WTC11 (cell line): ENCODE results near the gene PRXL2B. TPM values are rescaled to one million over a fixed set of nuclear protein-coding genes. Genes with fewer than 3 reads are reported as not detected.

ENCODE experiments used
- ATAC-seq: fragments of 200-7000 bp; cut with Tn5 transposase; 2 replicates; pipeline ENCODE4 v1.10.0; 2021; ENCODE audit warnings: mild to moderate bottlenecking, moderate library complexity
- CTCF ChIA-PET: fragments of 300-600 bp; sonication (Branson Sonifier 250); formaldehyde crosslinking; loops from one replicate; lab custom pipeline; 2021; ENCODE audit warnings: antibody characterized with exemption; lab: Charles Lee
- POLR2A ChIA-PET: fragments of 350-600 bp; sonication (Branson Sonifier 250); formaldehyde crosslinking; loops from one replicate; lab custom pipeline; 2021; ENCODE audit warnings: antibody characterized with exemption; lab: Charles Lee
- DNase-seq: peaks from one replicate; pipeline ENCODE4 v3.0.0; 2021; ENCODE audit warnings: low spot score
- H3K27ac Mint-ChIP-seq: 2 replicates; pipeline ENCODE4 v1.8.0; 2021; ENCODE audit warnings: mixed read lengths
- H3K27me3 Mint-ChIP-seq: 2 replicates; pipeline ENCODE4 v1.8.0; 2021; ENCODE audit warnings: low read depth, mild to moderate bottlenecking, moderate library complexity, mixed read lengths
- H3K36me3 Mint-ChIP-seq: 2 replicates; pipeline ENCODE4 v1.8.0; 2021; ENCODE audit warnings: mixed read lengths
- H3K4me1 Mint-ChIP-seq: 2 replicates; pipeline ENCODE4 v1.8.0; 2022; ENCODE audit warnings: mixed read lengths
- H3K4me3 Mint-ChIP-seq: 2 replicates; pipeline ENCODE4 v1.8.0; 2021; ENCODE audit warnings: mild to moderate bottlenecking, moderate library complexity, mixed read lengths
- H3K9me3 Mint-ChIP-seq: 2 replicates; pipeline ENCODE4 v1.8.0; 2021; ENCODE audit warnings: mixed read lengths
- ARID4B ChIP-seq: sonication (generic); formaldehyde crosslinking; IDR thresholded peaks from 2 replicates; pipeline ENCODE4 v1.8.0; 2023; ENCODE audit warnings: missing genetic modification reagents, mild to moderate bottlenecking, borderline replicate concordance
- ATF3 ChIP-seq: sonication (generic); formaldehyde crosslinking; conservative IDR thresholded peaks from 2 replicates; pipeline ENCODE4 v1.8.1; 2022; ENCODE audit warnings: mild to moderate bottlenecking, missing genetic modification reagents
- ATF6 ChIP-seq: sonication (generic); formaldehyde crosslinking; IDR thresholded peaks from 2 replicates; pipeline ENCODE4 v1.8.1; 2023; ENCODE audit warnings: mild to moderate bottlenecking, missing genetic modification reagents
- CREB1 ChIP-seq: sonication (generic); formaldehyde crosslinking; IDR thresholded peaks from 2 replicates; pipeline ENCODE4 v1.8.0; 2023; ENCODE audit warnings: mild to moderate bottlenecking, missing genetic modification reagents
- CTCF ChIP-seq: fragments of 200-600 bp; IDR thresholded peaks from 2 replicates; pipeline ENCODE4 v1.8.0; 2022; ENCODE audit warnings: antibody characterized with exemption
- EMX1 ChIP-seq: fragments of 250-450 bp; sonication (Bioruptor Pico); IDR thresholded peaks from 2 replicates; pipeline ENCODE4 v1.8.0; 2021; ENCODE audit warnings: mild to moderate bottlenecking
- GABPB1 ChIP-seq: sonication (generic); formaldehyde crosslinking; IDR thresholded peaks from 2 replicates; pipeline ENCODE4 v1.8.1; 2023; ENCODE audit warnings: mild to moderate bottlenecking, missing genetic modification reagents
- NR1H2 ChIP-seq: sonication (generic); formaldehyde crosslinking; IDR thresholded peaks from 2 replicates; pipeline ENCODE4 v1.9.0; 2021; ENCODE audit warnings: mild to moderate bottlenecking, moderate library complexity, missing genetic modification reagents
- OVOL2 ChIP-seq: fragments of 250-450 bp; sonication (Bioruptor Pico); IDR thresholded peaks from 2 replicates; pipeline ENCODE4 v1.9.0; 2021; ENCODE audit warnings: mild to moderate bottlenecking, borderline replicate concordance
- SMAD4 ChIP-seq: sonication (generic); formaldehyde crosslinking; IDR thresholded peaks from 2 replicates; pipeline ENCODE4 v1.8.0; 2022; ENCODE audit warnings: mild to moderate bottlenecking, missing genetic modification reagents
- SP1 ChIP-seq: sonication (generic); formaldehyde crosslinking; conservative IDR thresholded peaks from 2 replicates; pipeline ENCODE4 v1.8.1; 2022; ENCODE audit warnings: missing genetic modification reagents
- TCF7 ChIP-seq: sonication (generic); formaldehyde crosslinking; IDR thresholded peaks from 2 replicates; pipeline ENCODE4 v1.8.0; 2022; ENCODE audit warnings: mild to moderate bottlenecking, low read depth, missing genetic modification reagents, moderate library complexity
- USF1 ChIP-seq: sonication (generic); formaldehyde crosslinking; IDR thresholded peaks from 2 replicates; pipeline ENCODE4 v1.8.0; 2022; ENCODE audit warnings: mild to moderate bottlenecking, missing genetic modification reagents
- ZNF263 ChIP-seq: sonication (generic); formaldehyde crosslinking; IDR thresholded peaks from 2 replicates; pipeline ENCODE4 v1.8.1; 2022; ENCODE audit warnings: low read depth, mild to moderate bottlenecking, moderate library complexity, missing genetic modification reagents
- ZNF317 ChIP-seq: sonication (generic); formaldehyde crosslinking; IDR thresholded peaks from 2 replicates; pipeline ENCODE4 v1.8.1; 2023; ENCODE audit warnings: low read depth, mild to moderate bottlenecking, moderate library complexity, missing genetic modification reagents, borderline replicate concordance
- ZNF425 ChIP-seq: fragments of 250-450 bp; sonication (Bioruptor Pico); conservative IDR thresholded peaks from 2 replicates; pipeline ENCODE4 v1.9.0; 2021; ENCODE audit warnings: mild to moderate bottlenecking
- ZSCAN18 ChIP-seq: fragments of 250-450 bp; sonication (Bioruptor Pico); IDR thresholded peaks from 2 replicates; pipeline ENCODE4 v2.1.2; 2022; ENCODE audit warnings: mild to moderate bottlenecking, moderate library complexity
- total RNA-seq: library from RNA; stranded (reverse); gene quantifications from 3 replicates; pipeline ENCODE4 v1.2.3, GENCODE V29; 2021

PRXL2B gene
- total RNA-seq, 1 experiment from 2014 or later: 50.3 TPM

- TF ChIP-seq GABPB1 (CRISPR knock-in tag) (no peak), ATF3 (no peak), EMX1 (CRISPR knock-in tag) (no peak), TCF7 (CRISPR knock-in tag) (no peak), NR1H2 (CRISPR knock-in tag) (no peak), ARID4B (CRISPR knock-in tag) (no peak), CTCF (no peak), ZNF425 (no peak), ATF6 (CRISPR knock-in tag) (no peak), ZNF263 (CRISPR knock-in tag) (no peak), USF1 (CRISPR knock-in tag) (no peak)
Observed at GRCh38 chr1:2538376-2538775, 48.2 kb upstream of the PRXL2B start (continued).

- ChIA-PET CTCF (interaction anchor here (1.3 to 2.1 kb wide), 3 partner anchors 13 to 23 kb away, joined by 3 to 8 read pairs (median 4); partner anchors contain the start of gene PANK4), POLR2A (interaction anchor here (1.1 kb wide), 1 partner anchor 33 kb away, joined by 3 read pairs; no protein-coding TSS in a partner anchor)
- H3K4me3 Mint-ChIP-seq: no peak overlapping the region
- no peaks in the 10 kb centered on the region for H3K9me3 Mint-ChIP-seq
- H3K4me1 Mint-ChIP-seq: peaks cover 9% of the 10 kb centered on the region
- ATAC-seq (no peak), DNase-seq (no peak)
- peaks cover 47% of the 10 kb centered on the region for H3K27me3 Mint-ChIP-seq
- no peaks in the 10 kb centered on the region for H3K36me3 Mint-ChIP-seq
- TF ChIP-seq SP1 (CRISPR knock-in tag): no peak
- no peak for TF ChIP-seq TCF7 (CRISPR knock-in tag)
- no peak for TF ChIP-seq ZNF317 (CRISPR knock-in tag)
- TF ChIP-seq USF1 (CRISPR knock-in tag): no peak
- TF ChIP-seq ARID4B (CRISPR knock-in tag): no peak
- no peak for TF ChIP-seq NR1H2 (CRISPR knock-in tag)
- TF ChIP-seq OVOL2 (CRISPR knock-in tag): no peak
- TF ChIP-seq ZSCAN18 (CRISPR knock-in tag): no peak
- no peak for TF ChIP-seq CREB1
- TF ChIP-seq SMAD4 (CRISPR knock-in tag): no peak
- H3K27ac Mint-ChIP-seq: no peak overlapping the region
Observed at GRCh38 chr1:2538872-2539271, 47.7 kb upstream of the PRXL2B start.
